ENCODE results near the gene GRID1.

GRID1 gene

DNA sequence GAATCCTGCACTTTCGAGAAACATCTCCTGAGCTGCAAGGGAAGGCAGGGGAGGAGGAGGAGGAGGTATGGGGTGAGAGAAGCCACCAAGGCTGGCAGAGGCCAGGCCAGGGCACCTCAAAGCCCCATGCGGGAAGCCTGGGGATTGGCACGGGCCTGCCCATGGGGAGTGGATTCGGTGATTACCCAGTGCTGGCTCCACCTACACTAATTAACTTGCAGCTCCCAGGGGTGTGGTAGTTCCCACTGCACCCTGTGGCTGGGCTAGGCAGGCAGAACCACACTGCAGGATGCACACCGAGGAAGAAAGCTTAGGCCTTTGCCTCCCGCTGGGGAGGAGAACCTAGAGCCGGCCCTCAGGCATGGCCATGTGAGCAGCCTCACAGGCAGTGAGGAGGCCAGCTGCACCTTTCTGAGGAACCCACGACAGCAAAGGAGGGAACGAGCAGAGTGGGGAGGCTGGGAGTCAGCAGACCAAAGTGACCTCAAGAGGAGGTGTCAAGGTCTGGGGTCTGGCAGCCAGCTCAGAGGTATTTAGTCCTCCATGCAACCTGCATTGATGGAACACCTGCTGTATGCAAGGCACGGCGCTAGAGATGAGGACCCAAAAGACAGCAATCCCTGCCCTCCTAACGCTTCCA, 27.2 kb downstream of the GRID1 start:
- Histone ChIP-seq H2AK5ac (ENCODE audit: low read length, severe bottlenecking) (no peak overlapping the region), H2BK12ac (ENCODE audit: low read length in 2 of 2) (no peak overlapping the region), H3K4me2 (ENCODE audit: low read length, poor library complexity, severe bottlenecking) (no peak overlapping the region), H4K8ac (ENCODE audit: low read length) (no peak overlapping the region), H3K27me3 (ENCODE audit: control insufficient read depth in 1 of 2, insufficient read depth in 1 of 2, low read length in 2 of 2) (peaks cover 10 to 11% of the 10 kb centered on the region in 2 experiments), H3K4me1 (ENCODE audit: control insufficient read depth, insufficient read depth, low read depth, low read length) (peaks cover 6% of the 10 kb centered on the region), H2BK120ac (ENCODE audit: low read depth, low read length) (no peak overlapping the region), H3K4me3 (ENCODE audit: insufficient read depth in 1 of 2, low read depth in 1 of 2, low read length in 2 of 2) (no peak overlapping the region), H3K36me3 (ENCODE audit: control insufficient read depth in 1 of 2, insufficient read depth in 2 of 2, low read depth in 1 of 2, low read length in 2 of 2) (no peaks in the 10 kb centered on the region), H3K4ac (ENCODE audit: low read depth in 1 of 2, low read length in 2 of 2) (no peak overlapping the region), H3K27ac (ENCODE audit: low read length, poor library complexity, severe bottlenecking) (no peak overlapping the region), H3K9ac (ENCODE audit: low read length) (no peak overlapping the region), H4K91ac (ENCODE audit: low read length) (no peak overlapping the region), H3K9me3 (ENCODE audit: control insufficient read depth, low read length) (no peaks in the 10 kb centered on the region), H3K23ac (ENCODE audit: low read length in 2 of 2) (no peak overlapping the region), H2BK15ac (ENCODE audit: low read depth, poor library complexity, severe bottlenecking) (no peak overlapping the region), H3K18ac (ENCODE audit: low read depth in 1 of 2, low read length in 2 of 2) (no peak overlapping the region), H3K79me1 (replicated peaks; ENCODE audit: low read length, poor library complexity, severe bottlenecking) (no peaks in the 10 kb centered on the region), H3K14ac (ENCODE audit: low read length in 2 of 2) (no peak overlapping the region), H2AFZ (ENCODE audit: low read depth, low read length) (no peak overlapping the region), H2BK5ac (ENCODE audit: low read depth, low read length, poor library complexity, severe bottlenecking) (no peak overlapping the region)
- 80% methylated on average over 12 of the region's 12 CpGs for WGBS
- no peak for DNase-seq

DNA sequence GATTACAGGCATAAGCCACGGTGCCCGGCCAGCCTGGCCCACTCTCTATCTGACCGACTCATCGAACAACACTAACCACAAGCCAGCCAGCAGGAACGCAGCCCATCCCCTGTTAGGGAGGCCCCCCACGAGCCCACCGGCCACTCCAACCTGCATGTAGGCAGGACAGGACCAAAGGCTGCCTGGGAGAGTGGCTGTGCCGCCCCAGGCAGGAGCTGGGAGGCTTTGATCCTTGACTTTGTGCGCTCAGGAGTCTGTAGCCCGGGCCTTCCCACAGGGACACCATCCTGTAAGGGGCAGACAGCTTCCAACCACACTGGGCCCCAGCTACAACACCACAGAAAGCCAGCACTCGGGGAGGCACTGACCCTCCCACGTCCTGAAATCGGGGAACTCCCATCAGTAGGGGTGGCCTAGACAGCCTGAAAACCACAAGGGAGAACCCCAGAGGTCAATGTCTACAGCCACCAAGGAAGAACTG, 29.4 kb downstream of the GRID1 start:
- Histone ChIP-seq H2AFZ (ENCODE audit: low read depth, low read length) (no peak overlapping the region), H3K4me2 (ENCODE audit: low read length, poor library complexity, severe bottlenecking) (no peak overlapping the region), H3K4me1 (ENCODE audit: control insufficient read depth, insufficient read depth, low read depth, low read length) (peaks cover 2% of the 10 kb centered on the region), H2BK12ac (ENCODE audit: low read length in 2 of 2) (no peak overlapping the region), H4K91ac (ENCODE audit: low read length) (no peak overlapping the region), H3K27ac (ENCODE audit: low read length, poor library complexity, severe bottlenecking) (no peak overlapping the region), H3K14ac (ENCODE audit: low read length in 2 of 2) (no peak overlapping the region), H4K8ac (ENCODE audit: low read length) (no peak overlapping the region), H3K36me3 (ENCODE audit: control insufficient read depth in 1 of 2, insufficient read depth in 2 of 2, low read depth in 1 of 2, low read length in 2 of 2) (no peaks in the 10 kb centered on the region), H3K4me3 (ENCODE audit: insufficient read depth in 1 of 2, low read depth in 1 of 2, low read length in 2 of 2) (no peak overlapping the region), H3K9me3 (ENCODE audit: control insufficient read depth, low read length) (no peaks in the 10 kb centered on the region), H3K4ac (ENCODE audit: low read depth in 1 of 2, low read length in 2 of 2) (no peak overlapping the region), H2AK5ac (ENCODE audit: low read length, severe bottlenecking) (no peak overlapping the region), H3K18ac (ENCODE audit: low read depth in 1 of 2, low read length in 2 of 2) (no peak overlapping the region), H3K27me3 (ENCODE audit: control insufficient read depth in 1 of 2, insufficient read depth in 1 of 2, low read length in 2 of 2) (peaks cover 15 to 22% of the 10 kb centered on the region in 2 experiments), H3K9ac (ENCODE audit: low read length) (no peak overlapping the region), H3K23ac (ENCODE audit: low read length in 2 of 2) (no peak overlapping the region), H2BK15ac (ENCODE audit: low read depth, poor library complexity, severe bottlenecking) (no peak overlapping the region), H2BK120ac (ENCODE audit: low read depth, low read length) (no peak overlapping the region), H2BK5ac (ENCODE audit: low read depth, low read length, poor library complexity, severe bottlenecking) (no peak overlapping the region), H3K79me1 (replicated peaks; ENCODE audit: low read length, poor library complexity, severe bottlenecking) (no peaks in the 10 kb centered on the region)
- WGBS: 79% methylated on average over 13 of the region's 13 CpGs
- no peak for DNase-seq

GRCh38 chr10:86336341-86336740, 30.3 kb downstream of the GRID1 start:
- Histone ChIP-seq H3K4ac (ENCODE audit: low read depth in 1 of 2, low read length in 2 of 2) (no peak overlapping the region), H2BK5ac (ENCODE audit: low read depth, low read length, poor library complexity, severe bottlenecking) (no peak overlapping the region), H4K91ac (ENCODE audit: low read length) (no peak overlapping the region), H4K8ac (ENCODE audit: low read length) (no peak overlapping the region), H3K79me1 (replicated peaks; ENCODE audit: low read length, poor library complexity, severe bottlenecking) (no peaks in the 10 kb centered on the region), H3K36me3 (ENCODE audit: control insufficient read depth in 1 of 2, insufficient read depth in 2 of 2, low read depth in 1 of 2, low read length in 2 of 2) (no peaks in the 10 kb centered on the region), H2AK5ac (ENCODE audit: low read length, severe bottlenecking) (no peak overlapping the region), H3K9me3 (ENCODE audit: control insufficient read depth, low read length) (no peaks in the 10 kb centered on the region), H2AFZ (ENCODE audit: low read depth, low read length) (no peak overlapping the region), H3K4me3 (ENCODE audit: insufficient read depth in 1 of 2, low read depth in 1 of 2, low read length in 2 of 2) (no peak overlapping the region), H3K9ac (ENCODE audit: low read length) (no peak overlapping the region), H3K27me3 (ENCODE audit: control insufficient read depth in 1 of 2, insufficient read depth in 1 of 2, low read length in 2 of 2) (peaks cover 12 to 22% of the 10 kb centered on the region in 2 experiments), H3K23ac (ENCODE audit: low read length in 2 of 2) (no peak overlapping the region), H3K27ac (ENCODE audit: low read length, poor library complexity, severe bottlenecking) (no peak overlapping the region), H3K4me2 (ENCODE audit: low read length, poor library complexity, severe bottlenecking) (no peak overlapping the region), H2BK15ac (ENCODE audit: low read depth, poor library complexity, severe bottlenecking) (no peak overlapping the region), H3K18ac (ENCODE audit: low read depth in 1 of 2, low read length in 2 of 2) (no peak overlapping the region), H2BK120ac (ENCODE audit: low read depth, low read length) (no peak overlapping the region), H3K14ac (ENCODE audit: low read length in 2 of 2) (no peak overlapping the region), H3K4me1 (ENCODE audit: control insufficient read depth, insufficient read depth, low read depth, low read length) (peaks cover 2% of the 10 kb centered on the region), H2BK12ac (ENCODE audit: low read length in 2 of 2) (no peak overlapping the region)
- no peak for DNase-seq
- WGBS: 77% methylated on average over 10 of the region's 10 CpGs

DNA sequence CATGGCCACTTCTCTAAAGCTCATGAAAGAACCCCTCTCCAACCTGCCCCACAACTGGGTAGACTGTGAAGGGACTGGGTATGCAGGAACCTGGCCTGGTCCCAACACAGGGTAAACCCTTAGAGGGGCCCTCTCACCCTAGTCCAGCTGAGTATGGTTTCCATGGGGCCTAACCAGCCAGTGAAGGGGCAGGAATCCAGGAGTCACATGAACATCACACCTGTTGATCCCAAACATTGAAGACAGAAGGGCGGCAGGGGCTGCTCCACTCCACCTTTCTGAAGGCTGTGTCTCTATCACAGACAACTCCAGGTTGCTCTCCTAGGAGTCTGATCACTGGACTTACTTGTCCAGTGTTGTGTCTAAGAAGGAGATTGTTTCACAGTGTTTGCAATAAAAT, 30.8 kb downstream of the GRID1 start:
- Histone ChIP-seq H2BK15ac (ENCODE audit: low read depth, poor library complexity, severe bottlenecking) (no peak overlapping the region), H4K91ac (ENCODE audit: low read length) (no peak overlapping the region), H3K4me3 (ENCODE audit: insufficient read depth in 1 of 2, low read depth in 1 of 2, low read length in 2 of 2) (no peak overlapping the region), H2BK12ac (ENCODE audit: low read length in 2 of 2) (no peak overlapping the region), H2AFZ (ENCODE audit: low read depth, low read length) (no peak overlapping the region), H3K14ac (ENCODE audit: low read length in 2 of 2) (no peak overlapping the region), H3K36me3 (ENCODE audit: control insufficient read depth in 1 of 2, insufficient read depth in 2 of 2, low read depth in 1 of 2, low read length in 2 of 2) (no peaks in the 10 kb centered on the region), H3K4me2 (ENCODE audit: low read length, poor library complexity, severe bottlenecking) (no peak overlapping the region), H3K9me3 (ENCODE audit: control insufficient read depth, low read length) (no peaks in the 10 kb centered on the region), H2BK5ac (ENCODE audit: low read depth, low read length, poor library complexity, severe bottlenecking) (no peak overlapping the region), H2BK120ac (ENCODE audit: low read depth, low read length) (no peak overlapping the region), H4K8ac (ENCODE audit: low read length) (no peak overlapping the region), H3K4ac (ENCODE audit: low read depth in 1 of 2, low read length in 2 of 2) (no peak overlapping the region), H2AK5ac (ENCODE audit: low read length, severe bottlenecking) (no peak overlapping the region), H3K27ac (ENCODE audit: low read length, poor library complexity, severe bottlenecking) (no peak overlapping the region), H3K79me1 (replicated peaks; ENCODE audit: low read length, poor library complexity, severe bottlenecking) (no peaks in the 10 kb centered on the region), H3K23ac (ENCODE audit: low read length in 2 of 2) (no peak overlapping the region), H3K27me3 (ENCODE audit: control insufficient read depth in 1 of 2, insufficient read depth in 1 of 2, low read length in 2 of 2) (peaks cover 12 to 19% of the 10 kb centered on the region in 2 experiments), H3K9ac (ENCODE audit: low read length) (no peak overlapping the region), H3K18ac (ENCODE audit: low read depth in 1 of 2, low read length in 2 of 2) (no peak overlapping the region), H3K4me1 (ENCODE audit: control insufficient read depth, insufficient read depth, low read depth, low read length) (peaks cover 2% of the 10 kb centered on the region)
- no CpG with 5 or more reads among the region's 1 CpG for WGBS
- no peak for DNase-seq

Measured in mesenchymal stem cell (in vitro differentiated cells and primary cell).